RWPE2 (cell line): ENCODE measurements around the gene CLDND1.

ENCODE experiments used
- ATAC-seq: fragments of 200-7000 bp; cut with Tn5 transposase; 3 replicates; pipeline ENCODE4 v1.9.1; 2021; ENCODE audit warnings: low read depth
- DNase-seq: peaks from one replicate; pipeline ENCODE4 v3.0.0-alpha.2; 2020; ENCODE audit warnings: low spot score
- H3K27ac ChIP-seq: fragments of 450-650 bp; 2 replicates; pipeline ENCODE4 v1.5.1; 2017; ENCODE audit warnings: mild to moderate bottlenecking; ENCODE audit not compliant: poor library complexity, severe bottlenecking
- H3K27me3 ChIP-seq: fragments of 250-450 bp; sonication (Bioruptor Pico); 2 replicates; pipeline ENCODE4 v1.5.1; 2021; ENCODE audit warnings: mild to moderate bottlenecking, moderate library complexity; ENCODE audit not compliant: insufficient read depth, poor library complexity, severe bottlenecking
- H3K36me3 ChIP-seq: fragments of 250-450 bp; sonication (Bioruptor Pico); 2 replicates; pipeline ENCODE4 v1.5.1; 2020; ENCODE audit warnings: low read depth, mild to moderate bottlenecking, moderate library complexity
- H3K4me1 ChIP-seq: fragments of 250-450 bp; sonication (Bioruptor Pico); 2 replicates; pipeline ENCODE4 v1.5.1; 2021; ENCODE audit warnings: mild to moderate bottlenecking, moderate library complexity; ENCODE audit not compliant: insufficient read depth, poor library complexity, severe bottlenecking
- H3K4me3 ChIP-seq: fragments of 250-450 bp; sonication (Bioruptor Pico); 2 replicates; pipeline ENCODE4 v1.5.1; 2021; ENCODE audit warnings: mild to moderate bottlenecking, moderate library complexity; ENCODE audit not compliant: severe bottlenecking
- H3K9me3 ChIP-seq: fragments of 250-450 bp; sonication (Bioruptor Pico); 2 replicates; pipeline ENCODE4 v1.5.1; 2021; ENCODE audit warnings: mild to moderate bottlenecking, moderate library complexity; ENCODE audit not compliant: severe bottlenecking
- TF ChIP-seq, protein P1 (sequence below): fragments of 450-650 bp; IDR thresholded peaks from one replicate; pipeline ENCODE4 v1.5.1; 2017; ENCODE audit warnings: mild to moderate bottlenecking, moderate library complexity; ENCODE audit not compliant: poor library complexity, severe bottlenecking

CLDND1 gene

DNA sequence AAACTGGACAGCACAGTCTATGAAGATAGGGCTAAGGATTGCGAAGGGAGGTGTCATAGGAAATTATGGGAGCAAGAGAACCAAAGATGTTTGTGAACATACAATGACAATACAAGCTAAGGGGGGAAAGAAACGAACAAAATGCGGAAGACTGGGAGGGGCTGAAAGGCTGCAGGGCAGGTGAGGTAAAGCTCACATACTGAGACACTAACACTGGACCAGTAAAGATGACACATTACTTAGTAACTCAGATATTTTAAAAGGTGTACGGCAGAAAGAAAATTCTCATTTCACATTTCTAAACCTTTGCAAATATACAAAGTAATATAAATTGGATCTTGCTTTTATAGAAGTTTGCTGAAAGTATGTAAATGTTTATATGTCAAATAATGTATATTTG, 10.1 kb downstream of the CLDND1 start:
- ATAC-seq (peak; percentile 78), DNase-seq (no peak)
- TF ChIP-seq, protein P1, sequence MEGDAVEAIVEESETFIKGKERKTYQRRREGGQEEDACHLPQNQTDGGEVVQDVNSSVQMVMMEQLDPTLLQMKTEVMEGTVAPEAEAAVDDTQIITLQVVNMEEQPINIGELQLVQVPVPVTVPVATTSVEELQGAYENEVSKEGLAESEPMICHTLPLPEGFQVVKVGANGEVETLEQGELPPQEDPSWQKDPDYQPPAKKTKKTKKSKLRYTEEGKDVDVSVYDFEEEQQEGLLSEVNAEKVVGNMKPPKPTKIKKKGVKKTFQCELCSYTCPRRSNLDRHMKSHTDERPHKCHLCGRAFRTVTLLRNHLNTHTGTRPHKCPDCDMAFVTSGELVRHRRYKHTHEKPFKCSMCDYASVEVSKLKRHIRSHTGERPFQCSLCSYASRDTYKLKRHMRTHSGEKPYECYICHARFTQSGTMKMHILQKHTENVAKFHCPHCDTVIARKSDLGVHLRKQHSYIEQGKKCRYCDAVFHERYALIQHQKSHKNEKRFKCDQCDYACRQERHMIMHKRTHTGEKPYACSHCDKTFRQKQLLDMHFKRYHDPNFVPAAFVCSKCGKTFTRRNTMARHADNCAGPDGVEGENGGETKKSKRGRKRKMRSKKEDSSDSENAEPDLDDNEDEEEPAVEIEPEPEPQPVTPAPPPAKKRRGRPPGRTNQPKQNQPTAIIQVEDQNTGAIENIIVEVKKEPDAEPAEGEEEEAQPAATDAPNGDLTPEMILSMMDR, result no peak
- Histone ChIP-seq H3K4me3 (no peak overlapping the region), H3K27ac (peak overlapping the region; percentile 96), H3K27me3 (no peaks in the 10 kb centered on the region), H3K4me1 (peaks cover 32% of the 10 kb centered on the region), H3K36me3 (peaks cover 25% of the 10 kb centered on the region), H3K9me3 (no peaks in the 10 kb centered on the region)

DNA sequence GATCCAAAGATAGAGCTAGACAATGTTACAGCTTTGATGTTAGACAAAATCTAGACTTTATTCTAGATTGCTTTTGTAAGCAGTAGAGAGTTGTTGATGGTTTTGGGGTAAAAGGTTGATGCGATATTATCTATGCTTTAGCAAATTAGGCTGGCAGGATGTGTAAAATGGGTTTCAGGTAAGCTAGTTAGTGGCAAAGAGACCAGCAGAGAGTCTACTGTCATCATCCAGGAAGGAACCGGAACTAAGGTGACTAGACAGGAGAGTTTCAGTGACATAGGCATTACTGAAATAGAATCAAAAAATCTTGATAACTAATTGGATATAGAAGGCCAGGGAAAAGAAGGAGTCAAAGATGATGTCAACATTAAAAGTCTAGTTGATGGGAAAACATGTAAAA, 14.1 kb downstream of the CLDND1 start:
- no peaks in the 10 kb centered on the region for H3K9me3 ChIP-seq
- DNase-seq (no peak), ATAC-seq (no peak)
- H3K4me1 ChIP-seq, result peaks cover 27% of the 10 kb centered on the region
- TF ChIP-seq, protein P1, result no peak
- H3K4me3 ChIP-seq, result no peak overlapping the region
- no peak overlapping the region for H3K27ac ChIP-seq
- no peaks in the 10 kb centered on the region for H3K27me3 ChIP-seq
- H3K36me3 ChIP-seq, result no peaks in the 10 kb centered on the region

DNA sequence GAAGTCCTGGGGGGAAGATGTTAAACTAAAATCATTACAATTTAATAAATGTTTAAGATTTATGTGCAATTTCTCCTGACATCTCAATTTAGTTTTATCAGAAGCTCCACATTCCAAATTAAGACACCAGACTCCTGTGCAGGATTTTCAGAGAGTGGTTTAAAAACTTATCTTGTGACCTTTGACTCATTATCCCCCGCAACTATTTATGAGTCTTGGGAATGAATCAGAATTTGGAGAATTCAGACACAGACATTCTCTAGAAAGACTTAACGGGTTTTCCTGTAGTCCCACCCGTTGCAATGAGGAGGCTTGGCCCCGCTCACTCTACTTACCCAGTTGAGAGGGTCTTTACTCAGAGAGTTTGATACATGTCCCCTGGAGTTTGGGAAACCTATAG, 18.2 kb downstream of the CLDND1 start:
- TF ChIP-seq, protein P1, result no peak
- Histone ChIP-seq H3K9me3 (no peaks in the 10 kb centered on the region), H3K27me3 (no peaks in the 10 kb centered on the region), H3K4me1 (peaks cover 3% of the 10 kb centered on the region), H3K4me3 (no peak overlapping the region), H3K27ac (no peak overlapping the region), H3K36me3 (no peaks in the 10 kb centered on the region)
- DNase-seq (no peak), ATAC-seq (no peak)

DNA sequence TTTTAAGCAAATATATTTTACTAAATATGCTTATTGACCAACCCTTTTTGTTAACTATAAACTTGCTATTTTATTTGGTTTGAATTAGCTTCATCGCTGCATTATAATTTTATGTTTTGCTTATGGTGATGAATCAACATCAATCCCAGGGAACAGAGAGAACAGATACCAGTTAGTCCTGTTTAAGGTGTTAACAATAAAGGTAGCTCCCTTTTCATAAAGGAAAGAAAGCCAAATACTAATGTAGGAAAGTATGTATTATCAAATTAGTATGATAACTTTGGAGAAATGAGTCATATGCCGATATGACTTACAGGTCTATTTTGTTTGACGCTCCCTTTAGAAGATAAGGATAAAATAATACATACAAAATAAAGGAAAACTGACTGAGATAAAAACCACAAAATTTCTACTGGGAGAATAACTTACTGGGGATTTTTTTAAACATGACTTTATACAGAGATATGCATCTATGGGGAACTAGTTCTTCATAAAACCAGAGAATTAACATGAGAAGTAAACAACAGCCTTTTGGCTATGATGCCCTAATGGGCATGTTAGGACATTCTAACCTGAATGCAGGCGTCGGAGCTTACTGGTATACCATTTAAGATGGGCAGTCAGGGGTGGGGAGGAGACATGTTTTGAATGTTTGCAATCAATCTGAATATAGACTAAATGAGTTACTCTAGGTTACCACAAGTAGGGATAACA, 20.7 kb downstream of the CLDND1 start:
- no peak overlapping the region for H3K27ac ChIP-seq
- H3K36me3 ChIP-seq, result no peaks in the 10 kb centered on the region

DNA sequence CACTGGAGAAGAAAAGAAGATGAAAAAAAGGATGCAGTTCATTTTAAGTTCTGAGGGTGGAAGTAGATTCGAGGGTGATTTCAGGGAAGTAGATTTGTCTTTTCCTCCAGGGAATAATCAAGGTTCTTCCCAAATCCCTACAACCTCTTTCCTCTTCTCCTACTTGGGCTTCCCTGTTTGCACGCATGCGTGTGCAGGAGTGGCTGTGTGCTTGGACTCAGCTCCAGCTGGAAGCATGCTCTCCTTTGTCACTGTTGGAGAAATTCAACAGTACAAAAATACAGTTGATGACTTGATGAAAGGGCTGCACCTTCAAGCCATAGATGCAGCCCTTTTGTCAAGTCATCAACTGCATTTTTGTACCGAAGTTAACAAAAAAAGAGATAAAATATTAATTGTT, 21.4 kb downstream of the CLDND1 start:
- TF ChIP-seq, protein P1, result no peak
- no peaks in the 10 kb centered on the region for H3K36me3 ChIP-seq
- no peak for DNase-seq
- no peaks in the 10 kb centered on the region for H3K27me3 ChIP-seq
- H3K9me3 ChIP-seq, result no peaks in the 10 kb centered on the region
- peaks cover 3% of the 10 kb centered on the region for H3K4me1 ChIP-seq
- H3K4me3 ChIP-seq, result no peak overlapping the region
- ATAC-seq, result no peak
- no peak overlapping the region for H3K27ac ChIP-seq

More for the DNA sequence above, 20.7 kb downstream of the CLDND1 start:
- TF ChIP-seq, protein P1, result no peak
- H3K27me3 ChIP-seq, result no peaks in the 10 kb centered on the region
- no peaks in the 10 kb centered on the region for H3K9me3 ChIP-seq
- H3K4me1 ChIP-seq, result peaks cover 3% of the 10 kb centered on the region
- DNase-seq (no peak), ATAC-seq (no peak)
- H3K4me3 ChIP-seq, result no peak overlapping the region
